ENCODE data around the gene IBTK.
"Not testable (repeated sequence)": the region's sequence is repeated elsewhere in the genome, so short reads cannot be mapped to it uniquely, and the experiment has no call there.

The IBTK gene

GRCh38 chr6:82247505-82248272 is at the start of gene IBTK:
Gene IBTK (minus strand): TSS chr6:82247744. CDS start chr6:82240486, 7,258 bp downstream.
- DNase-seq (ENCODE audit: low read depth in 2 of 2): peak; percentile 77 to 81

- DNase-seq (ENCODE audit: low read depth in 2 of 2): no peak
Measured at GRCh38 chr6:82283771-82284410, 36.3 kb upstream of the IBTK start.

- DNase-seq (ENCODE audit: low read depth in 2 of 2): not testable (repeated sequence)
Measured at GRCh38 chr6:82281550-82281949, 34.0 kb upstream of the IBTK start.

GRCh38 chr6:82277686-82278085 is 30.1 kb upstream of the IBTK start:
- no peak for DNase-seq (ENCODE audit: low read depth in 2 of 2)

GRCh38 chr6:82275686-82276085 is 28.1 kb upstream of the IBTK start:
- no peak for DNase-seq (ENCODE audit: low read depth in 2 of 2)

- no peak for DNase-seq (ENCODE audit: low read depth in 2 of 2)
Measured at GRCh38 chr6:82273295-82273694, 25.8 kb upstream of the IBTK start.

GRCh38 chr6:82270881-82271635 is 23.5 kb upstream of the IBTK start:
- DNase-seq (ENCODE audit: low read depth in 2 of 2): no peak

GRCh38 chr6:82268301-82268846 is 20.8 kb upstream of the IBTK start:
- DNase-seq (ENCODE audit: low read depth in 2 of 2): no peak

GRCh38 chr6:82264824-82265223 is 17.3 kb upstream of the IBTK start:
- no peak for DNase-seq (ENCODE audit: low read depth in 2 of 2)

- no peak for DNase-seq (ENCODE audit: low read depth in 2 of 2)
Measured at GRCh38 chr6:82264321-82264720, 16.8 kb upstream of the IBTK start.

GRCh38 chr6:82263916-82264315 is 16.4 kb upstream of the IBTK start:
- no peak for DNase-seq (ENCODE audit: low read depth in 2 of 2)

- DNase-seq (ENCODE audit: low read depth in 2 of 2): no peak
Measured at GRCh38 chr6:82260997-82261732, 13.6 kb upstream of the IBTK start.

GRCh38 chr6:82259389-82259788 is 11.8 kb upstream of the IBTK start:
- DNase-seq (ENCODE audit: low read depth in 2 of 2): no peak

- no peak for DNase-seq (ENCODE audit: low read depth in 2 of 2)
Measured at GRCh38 chr6:82257088-82257774, 9.7 kb upstream of the IBTK start.

GRCh38 chr6:82254722-82255121 is 7.2 kb upstream of the IBTK start:
- DNase-seq (ENCODE audit: low read depth in 2 of 2): not testable (repeated sequence)

- no peak for DNase-seq (ENCODE audit: low read depth in 2 of 2)
Measured at GRCh38 chr6:82251942-82252341, 4.4 kb upstream of the IBTK start.

GRCh38 chr6:82249381-82250253 is 2.1 kb upstream of the IBTK start:
- no peak for DNase-seq (ENCODE audit: low read depth in 2 of 2)

- no peak for DNase-seq (ENCODE audit: low read depth in 2 of 2)
Measured at GRCh38 chr6:82248273-82248735, 760 bp upstream of the IBTK start.

- no peak for DNase-seq (ENCODE audit: low read depth in 2 of 2)
Measured at GRCh38 chr6:82246802-82247504, 591 bp downstream of the IBTK start.
